ENCODE data around the gene GABRG3.

Gene GABRG3

GRCh38 chr15:27438403-27439375 lies 467.7 kb downstream of the GABRG3 start:
- no peak overlapping the region for H3K4me3 ChIP-seq (ENCODE audit: low read depth, low read length)
- no peak for TF ChIP-seq CTCF (IDR thresholded peaks at IDR 0.05; ENCODE audit: borderline replicate concordance, insufficient read depth, low read depth, low read length)

- H3K4me3 ChIP-seq (ENCODE audit: low read depth, low read length): no peak overlapping the region
- no peak for TF ChIP-seq CTCF (IDR thresholded peaks at IDR 0.05; ENCODE audit: borderline replicate concordance, insufficient read depth, low read depth, low read length)
Observed at GRCh38 chr15:27441120-27441519, 470.1 kb downstream of the GABRG3 start.

GRCh38 chr15:27448234-27448633 lies 477.3 kb downstream of the GABRG3 start:
- TF ChIP-seq CTCF (IDR thresholded peaks at IDR 0.05; ENCODE audit: borderline replicate concordance, insufficient read depth, low read depth, low read length): no peak
- H3K4me3 ChIP-seq (ENCODE audit: low read depth, low read length): no peak overlapping the region

GRCh38 chr15:27448986-27449385 lies 478.0 kb downstream of the GABRG3 start:
- TF ChIP-seq CTCF (IDR thresholded peaks at IDR 0.05; ENCODE audit: borderline replicate concordance, insufficient read depth, low read depth, low read length): no peak

GRCh38 chr15:27449941-27450340 lies 479.0 kb downstream of the GABRG3 start:
- no peak overlapping the region for H3K4me3 ChIP-seq (ENCODE audit: low read depth, low read length)
- no peak for TF ChIP-seq CTCF (IDR thresholded peaks at IDR 0.05; ENCODE audit: borderline replicate concordance, insufficient read depth, low read depth, low read length)

More at GRCh38 chr15:27448986-27449385, 478.0 kb downstream of the GABRG3 start:
- no peak overlapping the region for H3K4me3 ChIP-seq (ENCODE audit: low read depth, low read length)

GRCh38 chr15:27454281-27455075 lies 483.5 kb downstream of the GABRG3 start:
- no peak for TF ChIP-seq CTCF (IDR thresholded peaks at IDR 0.05; ENCODE audit: borderline replicate concordance, insufficient read depth, low read depth, low read length)

More at GRCh38 chr15:27454281-27455075, 483.5 kb downstream of the GABRG3 start:
- no peak overlapping the region for H3K4me3 ChIP-seq (ENCODE audit: low read depth, low read length)

Measured in GM12875 (cell line).